GM12878 (cell line): Measurements from ENCODE around the gene OR2F2. TPM values are rescaled to one million over a fixed set of nuclear protein-coding genes. Genes with fewer than 3 reads are reported as not detected.

Source experiments
- ATAC-seq: fragments of 200-7000 bp; cut with Tn5 transposase; 3 replicates; pipeline ENCODE4 v1.9.1; 2020; ENCODE audit warnings: mild to moderate bottlenecking, moderate library complexity
- BruUV-seq: library from RNA; stranded (reverse); fragments of 400-500 nt; replicated peaks from 2 replicates; lab custom pipeline; 2021; lab: Mats Ljungman, UMichigan
- CTCF ChIA-PET: fragments of 300-600 bp; sonication (Branson Sonifier 250); formaldehyde crosslinking; extraction: SDS; loops from one replicate; lab custom pipeline; 2021; ENCODE audit warnings: inconsistent platforms; lab: Yijun Ruan, JAX
- POLR2A ChIA-PET: fragments of 350-600 bp; formaldehyde crosslinking; extraction: SDS; loops from one replicate; lab custom pipeline; 2021; ENCODE audit warnings: inconsistent platforms; lab: Charles Lee
- RAD21 ChIA-PET: fragments of 300-600 bp; sonication (Branson Sonifier 250); formaldehyde crosslinking; loops from one replicate; lab custom pipeline; 2023; ENCODE audit warnings: antibody characterized with exemption; ENCODE audit not compliant: unreplicated experiment; lab: Charles Lee
- SMC1A ChIA-PET: fragments of 300-600 bp; sonication (Branson Sonifier 250); formaldehyde crosslinking; loops from one replicate; lab custom pipeline; 2023; ENCODE audit not compliant: unreplicated experiment, uncharacterized antibody; lab: Charles Lee
- DNase-seq: peaks from one replicate; pipeline ENCODE4 v3.0.0-alpha.2; 2011; ENCODE audit warnings: low read depth, low spot score
- FAIRE-seq: peaks from 3 replicates; lab custom pipeline; 2011; peaks lifted over from hg19 to GRCh38; lab: Jason Lieb, UNC
- H2AFZ ChIP-seq: 2 replicates; pipeline ENCODE4 v1.6.0; 2011; ENCODE audit warnings: low read depth, low read length, control low read depth; ENCODE audit not compliant: control insufficient read depth
- H3K27ac ChIP-seq: 2 replicates; pipeline ENCODE4 v1.5.1; 2011; ENCODE audit warnings: control low read depth; ENCODE audit not compliant: control insufficient read depth, insufficient read depth
- H3K27me3 ChIP-seq, 2 experiments: replicated peaks in 1 of 2; 2 replicates each; pipeline versions ENCODE4 v1.6.0 to v1.6.1; 2011; ENCODE audit warnings: low read length in 1 of 2; ENCODE audit not compliant: control insufficient read depth in 2 of 2, insufficient read depth in 2 of 2
- H3K36me3 ChIP-seq, 2 experiments: 2 replicates each; pipeline ENCODE4 v1.5.1; 2011; ENCODE audit warnings: low read length in 1 of 2; ENCODE audit not compliant: control insufficient read depth in 2 of 2, insufficient read depth in 2 of 2
- H3K4me1 ChIP-seq: 2 replicates; pipeline ENCODE4 v1.6.1; 2011; ENCODE audit warnings: mild to moderate bottlenecking, low read length, moderate library complexity, mixed read lengths; ENCODE audit not compliant: control insufficient read depth, insufficient read depth
- H3K4me2 ChIP-seq: 2 replicates; pipeline ENCODE4 v1.6.0; 2011; ENCODE audit warnings: control low read depth; ENCODE audit not compliant: control insufficient read depth, insufficient read depth
- H3K4me3 ChIP-seq: fragments of 200-600 bp; sonication (generic); 2 replicates; pipeline ENCODE4 v1.5.1; 2016
- H3K79me2 ChIP-seq: 2 replicates; pipeline ENCODE4 v1.6.0; 2011; ENCODE audit warnings: low read length; ENCODE audit not compliant: control insufficient read depth, insufficient read depth
- H3K9ac ChIP-seq: 2 replicates; pipeline ENCODE4 v1.8.0; 2011; ENCODE audit warnings: low read length, control low read depth, mixed read lengths; ENCODE audit not compliant: control insufficient read depth, insufficient read depth
- H3K9me3 ChIP-seq: replicated peaks from 3 replicates; pipeline ENCODE4 v1.5.1; 2011; ENCODE audit warnings: mild to moderate bottlenecking, low read length; ENCODE audit not compliant: control insufficient read depth, insufficient read depth
- H4K20me1 ChIP-seq: 2 replicates; pipeline ENCODE4 v1.6.0; 2011; ENCODE audit not compliant: control insufficient read depth, insufficient read depth
- CHD2 ChIP-seq: IDR thresholded peaks from 2 replicates; pipeline ENCODE4 v1.6.1; 2011; ENCODE audit warnings: low read depth, low read length, improper control_type of control experiment, borderline replicate concordance
- DPF2 ChIP-seq: fragments of 450-650 bp; IDR thresholded peaks from 2 replicates; pipeline ENCODE4 v1.6.1; 2017; ENCODE audit warnings: mild to moderate bottlenecking
- E2F4 ChIP-seq: IDR thresholded peaks from 2 replicates; pipeline ENCODE4 v1.6.1; 2012; ENCODE audit warnings: low read depth, low read length, improper control_type of control experiment
- ELK1 ChIP-seq: IDR thresholded peaks from 2 replicates; pipeline ENCODE4 v1.6.1; 2012; ENCODE audit warnings: low read depth, low read length, improper control_type of control experiment
- MTA3 ChIP-seq: IDR thresholded peaks from 2 replicates; pipeline ENCODE4 v1.6.1; 2012; ENCODE audit warnings: low read length, inconsistent platforms, borderline replicate concordance
- RBBP5 ChIP-seq: fragments of 200-600 bp; sonication (generic); conservative IDR thresholded peaks from 2 replicates; pipeline ENCODE4 v1.6.1; 2016
- SUZ12 ChIP-seq: fragments of 200-600 bp; sonication (generic); IDR thresholded peaks from one replicate; pipeline ENCODE4 v1.6.1; 2018; ENCODE audit warnings: antibody characterized with exemption, mild to moderate bottlenecking; ENCODE audit not compliant: unreplicated experiment
- YBX1 ChIP-seq: fragments of 450-650 bp; IDR thresholded peaks from 2 replicates; pipeline ENCODE4 v1.6.1; 2016; ENCODE audit warnings: antibody characterized with exemption
- WGBS: methylation state at CpG from one replicate; pipeline ENCODE4 v1.1.6; 2016; ENCODE audit warnings: low lambda C conversion rate; ENCODE audit not compliant: insufficient replicate concordance, insufficient coverage; ENCODE audit errors: missing lambda C conversion rate; 5-methylcytosine and 5-hydroxymethylcytosine counted together
- in situ Hi-C: fragments of 300-500 bp; cut with MboI; formaldehyde crosslinking; loops from 9 replicates; pipeline ENCODE4 v1.14.3; 2018; ENCODE audit warnings: mixed read lengths
- intact Hi-C: fragments of 100-400 bp; cut with micrococcal nuclease; formaldehyde crosslinking; loops from one replicate; pipeline ENCODE4 v1.14.2; 2022; ENCODE audit not compliant: unreplicated experiment
- polyA plus RNA-seq, 11 experiments: library from polyadenylated mRNA; depleted of rRNA in 4 of 11; unstranded in 6 of 11; stranded (reverse) in 5 of 11; fragments of >200 nt; fragmentation: Nextera tagmentation in 4 of 11; fragmentation: Illumina TruSeq in 1 of 11; extraction: Ambion mirVana in 4 of 11; extraction: Trizol in 1 of 11; gene quantifications; 1 replicate in 1 of 11; 2 replicates in 10 of 11; pipeline versions ENCODE4 v1.2.1 to v1.2.3, GENCODE V29; 2011 to 2016; ENCODE audit warnings: inconsistent platforms in 2 of 11, missing spikeins in 2 of 11, low read depth in 1 of 11
- total RNA-seq, 4 experiments: library from RNA; depleted of rRNA in 3 of 4; stranded (reverse); fragments of >200 nt in 3 of 4; fragmentation: Illumina TruSeq in 1 of 4; extraction: Trizol in 1 of 4; gene quantifications; 2 replicates each; pipeline versions ENCODE4 v1.2.1 to v1.2.3, GENCODE V29; 2013 to 2021

The OR2F2 gene
- total and polyA plus RNA-seq, 10 of the 15 experiments (the other 5 are each of a cell fraction or from before 2014, with no cell fraction given), result not detected

DNA sequence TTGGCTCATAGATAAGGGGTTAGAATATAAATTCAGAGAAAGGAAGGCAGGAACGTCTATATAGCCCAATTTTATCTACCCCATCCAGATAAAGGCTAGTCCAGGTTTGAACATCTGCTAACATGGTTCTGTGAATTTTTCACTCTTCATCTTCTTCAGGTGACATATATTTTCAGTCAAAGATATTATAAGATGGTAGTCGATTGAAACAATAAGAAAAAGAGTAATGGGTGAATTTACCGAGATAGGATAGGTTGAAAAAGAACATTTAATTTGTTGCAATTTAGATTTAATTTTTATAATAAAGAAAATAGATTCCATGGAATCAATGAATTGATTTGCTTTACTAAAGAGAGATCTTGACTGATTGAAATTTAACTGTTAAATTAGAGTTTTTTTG is 19.5 kb downstream of the OR2F2 start, which contains the start of gene OR2F1:
Gene OR2F1, plus strand, starts transcription at position 301 of the 400 bp plus-strand sequence. CDS start 5,127 bp downstream, outside the sequence.
- in situ Hi-C loops (no loop called here), intact Hi-C loops (no loop called here)
- ChIA-PET SMC1A (interaction anchor here (1.0 kb wide), 1 partner anchor 173 kb away, joined by 3 read pairs; no protein-coding TSS in a partner anchor), CTCF (no interaction called here), POLR2A (no interaction called here), RAD21 (no interaction called here)
- Histone ChIP-seq H3K27ac (no peak within 1 kb of the TSS), H3K27me3 (no peaks in the 10 kb centered on the region; a peak in 1 of 4 replicates), H3K79me2 (no peaks in the 10 kb centered on the region), H3K9ac (no peak within 1 kb of the TSS), H3K4me3 (no peak within 1 kb of the TSS), H2AFZ (no peak within 1 kb of the TSS), H3K36me3 (no peaks in the 10 kb centered on the region), H4K20me1 (no peaks in the 10 kb centered on the region), H3K4me2 (no peak within 1 kb of the TSS), H3K4me1 (no peaks in the 10 kb centered on the region), H3K9me3 (no peaks in the 10 kb centered on the region)
- DNase-seq (no peak), ATAC-seq (no peak), FAIRE-seq (no peak)
- TF ChIP-seq YBX1, result no peak
- BruUV-seq, result no TSS peak
- WGBS, result 31% methylated on average over 3 of the region's 3 CpGs

GRCh38 chr7:143958781-143959180 is 23.7 kb downstream of the OR2F2 start:
- SMC1A ChIA-PET, result no interaction called here
- H3K79me2 ChIP-seq, result no peaks in the 10 kb centered on the region
- no peaks in the 10 kb centered on the region for H4K20me1 ChIP-seq
- WGBS, result 23% methylated on average over 3 of the region's 3 CpGs
- H3K9me3 ChIP-seq, result no peaks in the 10 kb centered on the region
- POLR2A ChIA-PET, result no interaction called here
- no TSS peak for BruUV-seq
- no peak overlapping the region for H3K4me3 ChIP-seq
- H2AFZ ChIP-seq, result no peak overlapping the region
- DNase-seq (no peak), ATAC-seq (no peak), FAIRE-seq (no peak)
- H3K36me3 ChIP-seq, result no peaks in the 10 kb centered on the region
- H3K27me3 ChIP-seq, result no peaks in the 10 kb centered on the region; a peak in 1 of 4 replicates
- intact Hi-C loops, result no loop called here
- H3K4me2 ChIP-seq, result no peak overlapping the region
- no peak overlapping the region for H3K27ac ChIP-seq
- no peak overlapping the region for H3K9ac ChIP-seq
- CTCF ChIA-PET, result no interaction called here
- RAD21 ChIA-PET, result no interaction called here
- H3K4me1 ChIP-seq, result no peaks in the 10 kb centered on the region
- in situ Hi-C loops, result no loop called here
- TF ChIP-seq CHD2, result no peak
- TF ChIP-seq ELK1, result no peak
- TF ChIP-seq MTA3, result no peak
- TF ChIP-seq RBBP5, result no peak
- TF ChIP-seq DPF2, result no peak
- TF ChIP-seq SUZ12, result no peak
- TF ChIP-seq E2F4, result no peak
